GM12878 (cell line): ENCODE measurements around the gene STAB2. TPM values are rescaled to one million over a fixed set of nuclear protein-coding genes. Genes with fewer than 3 reads are reported as not detected.

ENCODE experiments used
- ATAC-seq: fragments of 200-7000 bp; cut with Tn5 transposase; 3 replicates; pipeline ENCODE4 v1.9.1; 2020; ENCODE audit warnings: mild to moderate bottlenecking, moderate library complexity
- BruUV-seq: library from RNA; stranded (reverse); fragments of 400-500 nt; replicated peaks from 2 replicates; lab custom pipeline; 2021; lab: Mats Ljungman, UMichigan
- CTCF ChIA-PET: fragments of 300-600 bp; sonication (Branson Sonifier 250); formaldehyde crosslinking; extraction: SDS; loops from one replicate; lab custom pipeline; 2021; ENCODE audit warnings: inconsistent platforms; lab: Yijun Ruan, JAX
- POLR2A ChIA-PET: fragments of 350-600 bp; formaldehyde crosslinking; extraction: SDS; loops from one replicate; lab custom pipeline; 2021; ENCODE audit warnings: inconsistent platforms; lab: Charles Lee
- RAD21 ChIA-PET: fragments of 300-600 bp; sonication (Branson Sonifier 250); formaldehyde crosslinking; loops from one replicate; lab custom pipeline; 2023; ENCODE audit warnings: antibody characterized with exemption; ENCODE audit not compliant: unreplicated experiment; lab: Charles Lee
- SMC1A ChIA-PET: fragments of 300-600 bp; sonication (Branson Sonifier 250); formaldehyde crosslinking; loops from one replicate; lab custom pipeline; 2023; ENCODE audit not compliant: unreplicated experiment, uncharacterized antibody; lab: Charles Lee
- DNase-seq: peaks from one replicate; pipeline ENCODE4 v3.0.0-alpha.2; 2011; ENCODE audit warnings: low read depth, low spot score
- FAIRE-seq: peaks from 3 replicates; lab custom pipeline; 2011; peaks lifted over from hg19 to GRCh38; lab: Jason Lieb, UNC
- H2AFZ ChIP-seq: 2 replicates; pipeline ENCODE4 v1.6.0; 2011; ENCODE audit warnings: low read depth, low read length, control low read depth; ENCODE audit not compliant: control insufficient read depth
- H3K27ac ChIP-seq: 2 replicates; pipeline ENCODE4 v1.5.1; 2011; ENCODE audit warnings: control low read depth; ENCODE audit not compliant: control insufficient read depth, insufficient read depth
- H3K27me3 ChIP-seq, 2 experiments: replicated peaks in 1 of 2; 2 replicates each; pipeline versions ENCODE4 v1.6.0 to v1.6.1; 2011; ENCODE audit warnings: low read length in 1 of 2; ENCODE audit not compliant: control insufficient read depth in 2 of 2, insufficient read depth in 2 of 2
- H3K36me3 ChIP-seq, 2 experiments: 2 replicates each; pipeline ENCODE4 v1.5.1; 2011; ENCODE audit warnings: low read length in 1 of 2; ENCODE audit not compliant: control insufficient read depth in 2 of 2, insufficient read depth in 2 of 2
- H3K4me1 ChIP-seq: 2 replicates; pipeline ENCODE4 v1.6.1; 2011; ENCODE audit warnings: mild to moderate bottlenecking, low read length, moderate library complexity, mixed read lengths; ENCODE audit not compliant: control insufficient read depth, insufficient read depth
- H3K4me2 ChIP-seq: 2 replicates; pipeline ENCODE4 v1.6.0; 2011; ENCODE audit warnings: control low read depth; ENCODE audit not compliant: control insufficient read depth, insufficient read depth
- H3K4me3 ChIP-seq: fragments of 200-600 bp; sonication (generic); 2 replicates; pipeline ENCODE4 v1.5.1; 2016
- H3K79me2 ChIP-seq: 2 replicates; pipeline ENCODE4 v1.6.0; 2011; ENCODE audit warnings: low read length; ENCODE audit not compliant: control insufficient read depth, insufficient read depth
- H3K9ac ChIP-seq: 2 replicates; pipeline ENCODE4 v1.8.0; 2011; ENCODE audit warnings: low read length, control low read depth, mixed read lengths; ENCODE audit not compliant: control insufficient read depth, insufficient read depth
- H3K9me3 ChIP-seq: replicated peaks from 3 replicates; pipeline ENCODE4 v1.5.1; 2011; ENCODE audit warnings: mild to moderate bottlenecking, low read length; ENCODE audit not compliant: control insufficient read depth, insufficient read depth
- H4K20me1 ChIP-seq: 2 replicates; pipeline ENCODE4 v1.6.0; 2011; ENCODE audit not compliant: control insufficient read depth, insufficient read depth
- CBX3 ChIP-seq: fragments of 200-600 bp; sonication (generic); IDR thresholded peaks from 2 replicates; pipeline ENCODE4 v1.6.1; 2016; ENCODE audit warnings: low read depth, borderline replicate concordance
- CHD1 ChIP-seq: IDR thresholded peaks from 2 replicates; pipeline ENCODE4 v1.6.1; 2012; ENCODE audit warnings: low read depth, low read length, improper control_type of control experiment
- CTCF ChIP-seq, 3 experiments: IDR thresholded peaks in 2 of 3; conservative IDR thresholded peaks in 1 of 3; 2 replicates each; pipeline ENCODE4 v1.5.1; 2011; ENCODE audit warnings: low read depth in 3 of 3, low read length in 3 of 3, mild to moderate bottlenecking in 3 of 3, control low read depth in 2 of 3, moderate library complexity in 2 of 3, inconsistent platforms in 1 of 3, mixed read lengths in 1 of 3; ENCODE audit not compliant: control insufficient read depth in 2 of 3, insufficient read depth in 1 of 3; ENCODE audit errors: extremely low read depth in 1 of 3
- ESRRA ChIP-seq: IDR thresholded peaks from 2 replicates; pipeline ENCODE4 v1.6.1; 2012; ENCODE audit warnings: mild to moderate bottlenecking, low read length, improper control_type of control experiment
- MEF2B ChIP-seq: fragments of 450-650 bp; IDR thresholded peaks from 2 replicates; pipeline ENCODE4 v1.6.1; 2018; ENCODE audit warnings: mild to moderate bottlenecking, moderate library complexity; ENCODE audit not compliant: partially characterized antibody, poor library complexity, severe bottlenecking
- POLR2AphosphoS5 ChIP-seq: IDR thresholded peaks from 2 replicates; pipeline ENCODE4 v1.6.1; 2011; ENCODE audit warnings: mild to moderate bottlenecking, low read length, inconsistent platforms
- RAD51 ChIP-seq: fragments of 450-650 bp; IDR thresholded peaks from 2 replicates; pipeline ENCODE4 v1.6.1; 2016; ENCODE audit warnings: moderate library complexity, mild to moderate bottlenecking, inconsistent platforms
- SKIL ChIP-seq: fragments of 450-650 bp; IDR thresholded peaks from 2 replicates; pipeline ENCODE4 v1.6.1; 2017; ENCODE audit warnings: mild to moderate bottlenecking, low read depth, inconsistent platforms; ENCODE audit not compliant: poor library complexity, severe bottlenecking
- WGBS: methylation state at CpG from one replicate; pipeline ENCODE4 v1.1.6; 2016; ENCODE audit warnings: low lambda C conversion rate; ENCODE audit not compliant: insufficient replicate concordance, insufficient coverage; ENCODE audit errors: missing lambda C conversion rate; 5-methylcytosine and 5-hydroxymethylcytosine counted together
- in situ Hi-C: fragments of 300-500 bp; cut with MboI; formaldehyde crosslinking; loops from 9 replicates; pipeline ENCODE4 v1.14.3; 2018; ENCODE audit warnings: mixed read lengths
- intact Hi-C: fragments of 100-400 bp; cut with micrococcal nuclease; formaldehyde crosslinking; loops from one replicate; pipeline ENCODE4 v1.14.2; 2022; ENCODE audit not compliant: unreplicated experiment
- polyA plus RNA-seq, 11 experiments: library from polyadenylated mRNA; depleted of rRNA in 4 of 11; unstranded in 6 of 11; stranded (reverse) in 5 of 11; fragments of >200 nt; fragmentation: Nextera tagmentation in 4 of 11; fragmentation: Illumina TruSeq in 1 of 11; extraction: Ambion mirVana in 4 of 11; extraction: Trizol in 1 of 11; gene quantifications; 1 replicate in 1 of 11; 2 replicates in 10 of 11; pipeline versions ENCODE4 v1.2.1 to v1.2.3, GENCODE V29; 2011 to 2016; ENCODE audit warnings: inconsistent platforms in 2 of 11, missing spikeins in 2 of 11, low read depth in 1 of 11
- total RNA-seq, 4 experiments: library from RNA; depleted of rRNA in 3 of 4; stranded (reverse); fragments of >200 nt in 3 of 4; fragmentation: Illumina TruSeq in 1 of 4; extraction: Trizol in 1 of 4; gene quantifications; 2 replicates each; pipeline versions ENCODE4 v1.2.1 to v1.2.3, GENCODE V29; 2013 to 2021

STAB2 gene
- total and polyA plus RNA-seq, 10 of the 15 experiments (the other 5 are each of a cell fraction or from before 2014, with no cell fraction given), result 0.37 TPM; not detected in 9

GRCh38 chr12:103654816-103655215, 67.7 kb downstream of the STAB2 start:
- ChIA-PET CTCF (no interaction called here), POLR2A (no interaction called here), SMC1A (no interaction called here)
- ATAC-seq (no peak), FAIRE-seq (no peak)
- in situ Hi-C loops, result no loop called here
- no peaks in the 10 kb centered on the region for H3K36me3 ChIP-seq
- no peak overlapping the region for H2AFZ ChIP-seq
- no peak overlapping the region for H3K4me3 ChIP-seq
- H3K27me3 ChIP-seq, result peaks cover 0 to 3% of the 10 kb centered on the region in 2 experiments; a peak in 2 of 4 replicates
- H3K27ac ChIP-seq, result no peak overlapping the region
- H3K9ac ChIP-seq, result no peak overlapping the region
- WGBS, result 58% methylated on average over 3 of the region's 3 CpGs
- H3K9me3 ChIP-seq, result no peaks in the 10 kb centered on the region
- no TSS peak for BruUV-seq
- TF ChIP-seq RAD51, result no peak
- no peak for TF ChIP-seq MEF2B
- no peak for TF ChIP-seq ESRRA
- TF ChIP-seq CBX3, result no peak
- no peak for TF ChIP-seq CHD1
- no peak for TF ChIP-seq POLR2AphosphoS5
- TF ChIP-seq CTCF (IDR thresholded peaks at IDR 0.05 in 2 of 3, conservative IDR thresholded peaks at IDR 0.05 in 1 of 3; ENCODE audit: control insufficient read depth in 2 of 3, extremely low read depth in 1 of 3, insufficient read depth in 1 of 3, low read depth in 3 of 3, low read length in 3 of 3), result no peak
- TF ChIP-seq SKIL, result no peak
- TF ChIP-seq, all 136 proteins: peak for 0
- Histone ChIP-seq H3K4me1 (no peaks in the 10 kb centered on the region), H3K79me2 (no peaks in the 10 kb centered on the region), H4K20me1 (no peaks in the 10 kb centered on the region), H3K4me2 (no peak overlapping the region)
- DNase-seq, result no peak
- RAD21 ChIA-PET, result no interaction called here
- intact Hi-C loops, result no loop called here
